ENCODE data around the gene OR8B12. TPM values are rescaled to one million over a fixed set of nuclear protein-coding genes. Genes with fewer than 3 reads are reported as not detected.

The OR8B12 gene
- total and polyA plus RNA-seq, 2 of the 4 experiments (the other 2 are of a cell fraction) = not detected

DNA sequence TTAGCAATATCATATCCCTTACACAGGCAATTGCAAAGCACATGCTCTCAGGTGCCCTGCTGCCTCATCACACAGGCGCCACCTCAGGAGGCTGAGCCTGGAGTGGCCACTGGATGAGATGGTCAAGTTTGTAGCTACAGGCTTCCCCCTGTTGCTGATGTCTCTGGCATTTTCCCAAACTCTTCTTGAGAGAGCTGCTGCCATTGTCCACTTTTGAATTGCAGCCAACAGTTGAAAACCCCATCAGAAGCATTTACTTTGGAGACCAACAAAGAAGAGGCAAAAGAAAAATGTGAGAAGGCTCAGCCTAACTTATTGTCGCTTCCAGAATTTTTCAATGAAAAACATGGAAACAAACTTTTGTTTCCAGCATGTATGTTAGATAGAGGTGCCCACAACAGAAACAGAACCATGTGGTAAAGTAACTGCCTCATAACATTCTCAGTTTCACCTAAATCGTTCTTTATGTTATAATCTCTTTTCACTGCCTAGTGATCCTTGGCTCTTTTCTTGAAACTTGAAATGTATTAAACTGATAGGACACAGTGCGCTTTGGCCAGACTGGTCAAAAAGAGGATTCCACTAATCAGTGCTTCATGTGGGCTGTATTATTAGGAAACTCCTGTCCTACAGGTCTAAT is 50.3 kb downstream of the OR8B12 start:
- intact Hi-C loops (cut with micrococcal nuclease) = no loop called here
- POLR2A ChIA-PET (ENCODE audit: unreplicated experiment) = no interaction called here

More for the DNA sequence above, 50.3 kb downstream of the OR8B12 start:
- Histone ChIP-seq H3K27ac (ENCODE audit: insufficient read depth, low read length) (no peak overlapping the region), H2BK20ac (ENCODE audit: low read depth, low read length) (no peak overlapping the region), H3K4me2 (ENCODE audit: low read depth, low read length) (no peak overlapping the region), H3K9me1 (ENCODE audit: insufficient read depth, low read length) (no peaks in the 10 kb centered on the region), H3K4ac (ENCODE audit: low read depth, low read length) (no peak overlapping the region), H3K23ac (ENCODE audit: low read depth, low read length) (no peak overlapping the region), H3K9me3 (ENCODE audit: control insufficient read depth, insufficient read depth, low read length) (no peaks in the 10 kb centered on the region), H2BK120ac (ENCODE audit: low read depth, low read length) (no peak overlapping the region), H3K27me3 (ENCODE audit: control insufficient read depth, insufficient read depth, low read length) (no peaks in the 10 kb centered on the region; the same call in 1 of the 2 replicates), H4K91ac (ENCODE audit: insufficient read depth, low read depth, low read length) (no peak overlapping the region), H3K9ac (ENCODE audit: low read depth, low read length) (no peak overlapping the region), H3K14ac (replicated peaks; ENCODE audit: low read depth, low read length) (no peak overlapping the region), H2BK15ac (ENCODE audit: low read depth, low read length) (no peak overlapping the region), H2AK9ac (replicated peaks; ENCODE audit: low read depth, low read length, poor library complexity) (no peak overlapping the region), H3K4me1 (ENCODE audit: control insufficient read depth, insufficient read depth, low read length) (no peaks in the 10 kb centered on the region), H2BK5ac (ENCODE audit: low read depth, low read length, poor library complexity, severe bottlenecking) (no peak overlapping the region), H4K8ac (ENCODE audit: low read depth in 2 of 2, low read length in 2 of 2) (no peak overlapping the region), H3K4me3 (ENCODE audit: insufficient read depth, low read depth, low read length) (no peak overlapping the region), H4K20me1 (ENCODE audit: insufficient read depth, low read length) (no peaks in the 10 kb centered on the region), H3K79me1 (ENCODE audit: low read depth in 1 of 2, low read length in 2 of 2) (no peaks in the 10 kb centered on the region), H3K56ac (ENCODE audit: extremely low read depth, insufficient read depth, low read length) (no peak overlapping the region), H3K36me3 (ENCODE audit: control insufficient read depth, insufficient read depth, low read length) (no peaks in the 10 kb centered on the region), H2AFZ (replicated peaks; ENCODE audit: low read length, poor library complexity) (no peak overlapping the region), H2AK5ac (ENCODE audit: low read depth, low read length) (no peak overlapping the region), H3K18ac (ENCODE audit: low read depth, low read length) (no peak overlapping the region), H4K5ac (ENCODE audit: low read depth, low read length) (no peak overlapping the region)
- dilution Hi-C loops (cut with HindIII; ENCODE audit: low sequenced_read_pairs, unreplicated experiment) = no loop called here
- in situ Hi-C loops (cut with MboI; ENCODE audit: low sequenced_read_pairs) = no loop called here
- TF ChIP-seq BHLHE40 (IDR thresholded peaks at IDR 0.05; ENCODE audit: low read depth, low read length) (no peak), MAZ (IDR thresholded peaks at IDR 0.05; ENCODE audit: borderline replicate concordance, low read depth, low read length) (no peak), CHD1 (IDR thresholded peaks at IDR 0.05; ENCODE audit: low read depth, low read length) (no peak), CEBPB (IDR thresholded peaks at IDR 0.05; ENCODE audit: low read depth, low read length) (no peak), MXI1 (IDR thresholded peaks at IDR 0.05; ENCODE audit: borderline replicate concordance, low read depth, low read length) (no peak), FOS (IDR thresholded peaks at IDR 0.05; ENCODE audit: low read depth, low read length) (no peak)
- TF ChIP-seq, protein P1, sequence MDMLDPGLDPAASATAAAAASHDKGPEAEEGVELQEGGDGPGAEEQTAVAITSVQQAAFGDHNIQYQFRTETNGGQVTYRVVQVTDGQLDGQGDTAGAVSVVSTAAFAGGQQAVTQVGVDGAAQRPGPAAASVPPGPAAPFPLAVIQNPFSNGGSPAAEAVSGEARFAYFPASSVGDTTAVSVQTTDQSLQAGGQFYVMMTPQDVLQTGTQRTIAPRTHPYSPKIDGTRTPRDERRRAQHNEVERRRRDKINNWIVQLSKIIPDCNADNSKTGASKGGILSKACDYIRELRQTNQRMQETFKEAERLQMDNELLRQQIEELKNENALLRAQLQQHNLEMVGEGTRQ (IDR thresholded peaks at IDR 0.05; ENCODE audit: low read depth, low read length) = no peak
- CTCF ChIA-PET = interaction anchor here (0.6 to 1.1 kb wide), 2 partner anchors 11 to 44 kb away, joined by 3 to 8 read pairs; no protein-coding TSS in a partner anchor
- BruUV-seq (replicated peaks) = no TSS peak
- DNase-seq = no peak
- no CpG with 5 or more reads among the region's 4 CpGs for WGBS, 2 experiments (ENCODE audit: extremely low coverage in 2 of 2, insufficient read length in 1 of 2)
- no peak for ATAC-seq (ENCODE audit: low read depth)

Small RNA genes lying within 50 kb of the gene (microRNA-seq; reads per million reads assigned to microRNA genes)
- gene OR8A3P (ENCODE audit: insufficient read depth, insufficient read length) = not detected

Small RNA genes lying within 50 kb of the gene (small RNA-seq; reads per million reads assigned to genes)
- 0 reads per million in 5 experiments for gene OR8A3P

Other genes with a start within 250 kb of the OR8B12 start
- gene OR8D1, start 229.7 kb downstream of the OR8B12 start, total RNA-seq (2012; rRNA removed) = not detected in 2 replicates
- gene OR8D1, start 229.7 kb downstream of the OR8B12 start, polyA plus RNA-seq (2012; rRNA removed) = not detected in 2 replicates
- gene OR8D2, start 223.5 kb downstream of the OR8B12 start, total RNA-seq (2012; rRNA removed) = not detected in 2 replicates
- gene OR8D2, start 223.5 kb downstream of the OR8B12 start, polyA plus RNA-seq (2012; rRNA removed) = not detected in 2 replicates
- not detected in 2 replicates for gene OR8B2, start 159.2 kb downstream of the OR8B12 start, total RNA-seq (2012; rRNA removed)
- gene OR8B2, start 159.2 kb downstream of the OR8B12 start, polyA plus RNA-seq (2012; rRNA removed) = not detected in 2 replicates
- gene OR8B3, start 144.6 kb downstream of the OR8B12 start, total RNA-seq (2012; rRNA removed) = not detected in 2 replicates
- not detected in 2 replicates for gene OR8B3, start 144.6 kb downstream of the OR8B12 start, polyA plus RNA-seq (2012; rRNA removed)
- gene OR8B4, start 118.8 kb downstream of the OR8B12 start, total RNA-seq (2012; rRNA removed) = not detected in 2 replicates
- not detected in 2 replicates for gene OR8B4, start 118.8 kb downstream of the OR8B12 start, polyA plus RNA-seq (2012; rRNA removed)
- not detected in 2 replicates for gene OR8B8, start 98.0 kb downstream of the OR8B12 start, total RNA-seq (2012; rRNA removed)
- not detected in 2 replicates for gene OR8B8, start 98.0 kb downstream of the OR8B12 start, polyA plus RNA-seq (2012; rRNA removed)
- not detected in 2 replicates for gene OR8A1, start 26.3 kb upstream of the OR8B12 start, total RNA-seq (2012; rRNA removed)
- not detected in 2 replicates for gene OR8A1, start 26.3 kb upstream of the OR8B12 start, polyA plus RNA-seq (2012; rRNA removed)
- not detected in 2 replicates for gene PANX3, start 67.8 kb upstream of the OR8B12 start, total RNA-seq (2012; rRNA removed)
- gene PANX3, start 67.8 kb upstream of the OR8B12 start, polyA plus RNA-seq (2012; rRNA removed) = not detected in 2 replicates
- 11.9 and 13.3 TPM in 2 replicates for gene TBRG1, start 79.2 kb upstream of the OR8B12 start, total RNA-seq (2012; rRNA removed)
- gene TBRG1, start 79.2 kb upstream of the OR8B12 start, polyA plus RNA-seq (2012; rRNA removed) = 20.2 and 23.2 TPM in 2 replicates
- 3.3 and 4.7 TPM in 2 replicates for gene SIAE, start 130.1 kb upstream of the OR8B12 start, total RNA-seq (2012; rRNA removed)
- gene SIAE, start 130.1 kb upstream of the OR8B12 start, polyA plus RNA-seq (2012; rRNA removed) = 11.3 and 12.0 TPM in 2 replicates
- 9.9 and 14.4 TPM in 2 replicates for gene SPA17, start 130.2 kb upstream of the OR8B12 start, total RNA-seq (2012; rRNA removed)
- 10.6 and 11.5 TPM in 2 replicates for gene SPA17, start 130.2 kb upstream of the OR8B12 start, polyA plus RNA-seq (2012; rRNA removed)
- 0.54 and 0.83 TPM in 2 replicates for gene NRGN, start 196.3 kb upstream of the OR8B12 start, total RNA-seq (2012; rRNA removed)
- 24.8 and 27.8 TPM in 2 replicates for gene NRGN, start 196.3 kb upstream of the OR8B12 start, polyA plus RNA-seq (2012; rRNA removed)
- not detected in 2 replicates for gene VSIG2, start 208.6 kb upstream of the OR8B12 start, total RNA-seq (2012; rRNA removed)
- gene VSIG2, start 208.6 kb upstream of the OR8B12 start, polyA plus RNA-seq (2012; rRNA removed) = not detected in 2 replicates
- gene ESAM, start 218.6 kb upstream of the OR8B12 start, total RNA-seq (2012; rRNA removed) = under 0.01 TPM in 1 of 2 replicates, not detected in the other
- gene ESAM, start 218.6 kb upstream of the OR8B12 start, polyA plus RNA-seq (2012; rRNA removed) = 0.12 and 0.20 TPM in 2 replicates